ENCODE data around the gene OR10A4.
"Not testable (repeated sequence)": the region's sequence is repeated elsewhere in the genome, so short reads cannot be mapped to it uniquely, and the experiment has no call there.

The OR10A4 gene

GRCh38 chr11:6876325-6876724 is at the start of gene OR10A4:
Gene OR10A4, plus strand, starts transcription at chr11:6876625. Its CDS starts 23 bp downstream, at chr11:6876648.
- DNase-seq = no peak

DNA sequence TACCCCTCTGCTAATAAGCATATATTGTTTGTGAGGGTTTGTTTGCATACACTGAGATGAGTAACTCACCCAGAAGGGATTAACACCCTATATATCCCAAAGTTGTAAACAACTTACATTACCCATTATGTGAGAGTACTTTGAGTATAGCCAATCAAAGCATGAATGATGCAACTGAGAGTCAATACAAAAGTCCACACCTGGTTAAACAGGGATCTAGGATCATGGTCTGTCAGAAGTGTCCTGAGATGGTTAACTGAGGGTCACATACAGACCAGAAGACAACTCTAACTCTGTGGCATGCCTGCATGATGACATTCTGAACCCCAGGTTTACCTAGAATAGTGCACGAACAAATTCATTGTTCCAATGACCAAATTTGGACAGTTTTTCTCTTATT is 48.3 kb upstream of the OR10A4 start:
- DNase-seq = no peak

DNA sequence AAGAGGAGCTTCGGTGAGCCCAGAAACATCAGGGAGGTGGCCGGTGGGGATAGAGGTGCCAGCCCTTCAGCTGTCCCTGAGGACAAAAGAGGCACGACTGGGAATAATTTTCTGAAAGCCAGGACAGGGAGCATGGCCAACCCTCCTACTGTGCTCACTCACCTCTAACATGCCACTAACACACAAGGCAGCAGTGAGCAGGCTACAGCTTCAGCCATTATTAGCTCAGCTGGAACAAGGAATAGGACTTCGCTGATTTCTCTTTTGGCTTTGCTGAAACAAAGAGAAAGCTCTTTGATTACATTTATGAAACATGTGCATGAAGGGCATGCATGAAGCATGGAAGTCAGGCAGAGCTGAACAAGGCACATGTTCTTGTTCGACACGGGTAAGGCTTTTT is 43.1 kb upstream of the OR10A4 start:
- DNase-seq = no peak

DNA sequence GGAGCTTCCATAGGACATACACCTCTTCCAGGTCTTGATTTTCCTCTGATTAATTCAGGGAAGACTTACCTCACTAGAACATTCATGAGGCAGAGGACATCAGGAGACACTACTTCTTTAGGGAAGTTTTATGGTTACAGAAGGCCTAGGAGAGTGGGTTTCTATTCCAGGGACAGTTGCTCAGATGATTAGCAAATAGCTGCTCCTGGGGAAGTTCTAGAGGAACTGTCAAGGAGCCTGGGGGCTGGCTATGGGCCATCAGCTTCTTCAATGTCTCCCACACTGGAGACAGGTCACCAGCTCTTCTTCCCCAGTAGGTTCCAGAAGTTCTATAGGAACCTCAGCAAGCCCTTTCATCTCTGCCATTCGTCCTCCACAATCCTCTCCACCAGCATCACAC is 42.4 kb upstream of the OR10A4 start:
- DNase-seq = no peak

DNA sequence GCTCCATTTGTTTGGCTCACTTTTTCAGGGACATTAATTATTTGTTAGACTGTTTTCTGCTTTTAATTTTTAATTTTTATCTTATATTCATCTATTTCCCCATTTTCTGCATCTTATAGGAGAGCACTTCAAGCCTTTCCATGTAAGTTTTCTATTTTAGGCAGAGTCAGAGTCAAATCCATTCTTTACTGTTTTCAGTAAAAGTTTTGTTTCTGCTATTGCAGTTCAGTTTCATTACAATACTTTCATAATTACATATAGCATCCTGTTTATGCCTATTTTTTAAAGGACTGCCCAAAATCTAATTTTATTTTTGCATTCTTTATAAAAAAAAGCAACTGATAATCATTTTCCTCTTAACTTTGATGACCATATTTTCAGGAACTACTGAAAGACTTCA is 34.7 kb upstream of the OR10A4 start:
- DNase-seq = no peak

GRCh38 chr11:6843670-6844069 is 32.8 kb upstream of the OR10A4 start:
- no peak for DNase-seq

DNA sequence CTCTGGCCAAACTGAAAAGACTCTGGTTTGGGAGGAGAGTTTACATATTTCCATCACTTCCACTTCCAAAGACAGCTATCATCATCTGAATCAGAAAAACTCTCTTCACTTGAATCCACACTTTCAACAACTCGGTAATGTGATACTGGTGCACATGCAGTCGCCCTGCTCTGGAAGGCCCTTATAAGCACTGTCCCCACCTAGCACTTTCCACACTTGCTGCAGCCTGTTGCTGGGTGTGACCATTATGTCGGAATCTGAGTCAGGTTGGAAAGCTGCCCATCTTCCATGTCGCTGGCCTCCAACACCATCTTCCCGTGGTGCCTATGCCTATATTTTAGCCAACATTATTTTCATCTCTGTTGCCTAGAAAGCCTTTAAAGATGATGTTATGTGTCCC is 32.1 kb upstream of the OR10A4 start:
- no peak for DNase-seq

DNA sequence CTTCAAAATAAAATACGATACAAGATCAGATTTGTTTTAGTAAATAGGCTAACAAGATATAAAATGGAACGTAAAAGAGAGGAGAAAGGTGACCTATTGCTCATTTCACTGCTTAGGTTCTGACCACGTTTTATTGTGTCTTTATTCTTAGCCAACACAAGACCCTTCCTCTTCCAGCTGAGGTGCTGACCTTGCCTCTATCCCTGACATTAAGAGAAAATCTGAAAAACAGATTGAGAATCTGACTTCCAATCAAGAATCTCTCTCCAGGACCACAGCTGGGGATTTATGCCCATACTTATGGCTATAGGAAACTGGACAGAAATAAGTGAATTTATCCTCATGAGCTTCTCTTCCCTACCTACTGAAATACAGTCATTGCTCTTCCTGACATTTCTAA is 31.0 kb upstream of the OR10A4 start, which contains the start of gene OR10A5:
Gene OR10A5, plus strand, starts transcription at position 301 of the 400 bp plus-strand sequence. Its CDS starts 0 bp downstream, at position 301.
- DNase-seq = no peak

DNA sequence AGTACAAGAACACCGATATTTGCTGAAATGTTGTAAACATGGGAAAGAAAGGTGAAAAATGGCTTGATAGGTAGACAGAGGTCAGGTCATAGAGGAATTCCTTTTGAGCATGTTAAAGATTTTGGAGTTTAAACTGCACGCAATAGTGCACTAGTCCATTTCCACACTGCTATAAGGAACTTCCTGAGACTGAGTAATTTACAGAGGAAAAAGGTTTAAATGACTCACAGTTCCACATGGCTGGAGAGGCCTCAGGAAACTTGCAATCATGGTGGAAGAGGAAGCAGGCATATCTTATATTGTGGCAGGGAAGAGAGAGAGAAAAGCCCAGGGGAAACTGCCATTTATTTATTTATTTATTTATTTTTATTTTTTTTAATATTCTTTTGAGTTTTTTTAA is 25.9 kb upstream of the OR10A4 start:
- DNase-seq = no peak

DNA sequence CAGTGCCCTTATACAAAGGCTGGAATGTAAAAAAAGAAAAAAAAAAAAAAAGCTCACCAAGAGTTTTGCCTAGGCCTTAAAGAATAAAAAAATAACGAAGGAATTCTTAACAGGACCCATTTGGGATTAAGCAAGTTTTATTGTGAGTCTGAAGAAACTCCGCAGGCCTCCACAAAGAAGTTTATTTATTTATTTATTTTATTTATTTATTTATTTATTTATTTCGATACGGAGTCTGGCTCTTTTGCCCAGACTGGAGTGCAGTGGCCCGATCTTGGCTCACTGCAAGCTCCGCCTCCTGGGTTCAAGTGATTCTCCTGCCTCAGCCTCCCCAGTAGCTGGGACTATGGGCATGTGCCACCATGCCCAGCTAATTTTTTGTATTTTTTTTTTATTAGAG is 21.6 kb upstream of the OR10A4 start:
- not testable (repeated sequence) for DNase-seq

GRCh38 chr11:6855971-6856541 is 20.4 kb upstream of the OR10A4 start:
- DNase-seq = no peak

DNA sequence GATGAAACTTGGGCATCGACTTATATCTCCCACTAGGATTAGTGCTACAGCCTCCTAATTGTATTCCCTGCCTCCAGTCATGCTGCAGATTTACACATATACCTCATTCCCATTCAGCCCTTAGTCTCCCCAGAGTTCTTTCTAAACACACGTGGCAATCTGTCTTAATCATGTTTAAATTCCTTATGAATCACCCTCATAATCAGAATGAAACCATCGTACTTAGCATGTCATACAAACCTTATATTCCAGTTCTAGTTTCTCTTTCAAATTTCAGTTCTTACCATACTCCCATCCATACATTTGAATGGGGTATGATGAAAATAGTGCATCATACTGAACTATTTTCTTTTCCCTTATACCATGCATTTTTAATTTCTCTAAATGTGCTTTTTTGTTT is 19.6 kb upstream of the OR10A4 start:
- no peak for DNase-seq

GRCh38 chr11:6862961-6863360 is 13.5 kb upstream of the OR10A4 start, which contains the start of gene OR10A2:
Gene OR10A2, plus strand, starts transcription at chr11:6863057. Its CDS starts 6,698 bp downstream, at chr11:6869755.
- DNase-seq = no peak

- no peak for DNase-seq
These were observed 12.0 kb upstream of the OR10A4 start for GRCh38 chr11:6864438-6864837.

- DNase-seq = no peak
These were observed 5.1 kb upstream of the OR10A4 start for GRCh38 chr11:6871278-6871677.

- no peak for DNase-seq
These were observed 664 bp upstream of the OR10A4 start for GRCh38 chr11:6875761-6876160.

DNA sequence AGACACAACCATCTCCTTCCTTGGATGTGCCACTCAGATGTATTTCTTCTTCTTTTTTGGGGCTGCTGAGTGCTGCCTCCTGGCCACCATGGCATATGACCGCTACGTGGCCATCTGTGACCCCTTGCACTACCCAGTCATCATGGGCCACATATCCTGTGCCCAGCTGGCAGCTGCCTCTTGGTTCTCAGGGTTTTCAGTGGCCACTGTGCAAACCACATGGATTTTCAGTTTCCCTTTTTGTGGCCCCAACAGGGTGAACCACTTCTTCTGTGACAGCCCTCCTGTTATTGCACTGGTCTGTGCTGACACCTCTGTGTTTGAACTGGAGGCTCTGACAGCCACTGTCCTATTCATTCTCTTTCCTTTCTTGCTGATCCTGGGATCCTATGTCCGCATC is 489 bp downstream of the OR10A4 start:
- DNase-seq = no peak

- DNase-seq = no peak
These were observed 6.3 kb downstream of the OR10A4 start for GRCh38 chr11:6882751-6883150.

GRCh38 chr11:6887711-6888110 is 11.3 kb downstream of the OR10A4 start:
- not testable (repeated sequence) for DNase-seq

- no peak for DNase-seq
These were observed 12.4 kb downstream of the OR10A4 start for GRCh38 chr11:6888830-6889229.

DNA sequence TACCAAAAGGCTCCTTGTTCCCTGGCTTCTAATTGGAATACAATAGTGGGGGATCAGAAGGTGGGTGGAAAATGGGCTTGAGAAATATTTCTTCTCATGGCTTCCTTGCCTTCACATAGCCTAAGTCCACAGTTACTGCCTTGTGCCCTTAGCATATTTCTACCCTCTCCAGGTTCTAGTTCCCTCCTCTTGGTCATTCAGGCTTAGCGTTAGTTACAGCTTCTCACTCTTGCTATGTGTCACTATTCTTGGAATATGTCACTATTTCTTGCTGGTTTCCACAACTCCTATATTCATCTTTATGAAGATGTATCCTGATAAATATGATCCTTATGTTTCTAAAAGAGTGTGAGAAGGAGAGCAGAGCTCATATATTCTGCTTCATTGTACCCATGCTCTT is 13.4 kb downstream of the OR10A4 start:
- DNase-seq = no peak

GRCh38 chr11:6892400-6892799 is 16.0 kb downstream of the OR10A4 start, which contains the start of gene OR2D2:
Gene OR2D2, minus strand, starts transcription at chr11:6892500. Its CDS starts 0 bp downstream, at chr11:6892500.
- DNase-seq = no peak

GRCh38 chr11:6894097-6894496 is 17.7 kb downstream of the OR10A4 start:
- DNase-seq = no peak

- no peak for DNase-seq
These were observed 18.6 kb downstream of the OR10A4 start for GRCh38 chr11:6895010-6895409.

DNA sequence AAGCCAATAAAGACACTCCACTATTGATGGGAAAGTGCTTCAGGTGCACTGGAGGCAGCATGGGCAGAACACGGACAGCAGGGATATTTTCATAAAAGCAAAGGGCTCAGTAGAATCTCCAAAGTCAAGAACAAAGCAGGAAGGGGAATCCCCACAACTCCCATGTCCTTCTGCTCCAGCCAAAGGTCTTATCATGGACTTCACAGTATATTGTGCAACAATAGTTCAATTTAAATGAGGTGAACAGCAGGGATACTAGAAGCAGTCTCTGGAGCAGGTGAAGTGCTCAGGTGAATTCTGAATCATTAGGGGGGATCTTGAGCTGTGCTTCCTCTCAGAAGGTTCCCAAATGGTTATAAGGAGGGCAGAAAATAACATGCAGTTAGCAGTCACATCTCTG is 22.5 kb downstream of the OR10A4 start:
- DNase-seq = no peak

All from NCI-H1048 (cell line).